Right lobe of liver (tissue), 4 donors: Measurements from ENCODE around the gene AICDA.

ENCODE experiments used
- CTCF ChIP-seq, 4 donors: fragments of 200-600 bp in 3 of 4; fragments of 450-650 bp in 1 of 4; IDR thresholded peaks; one replicate each; pipeline versions ENCODE4 v1.5.1 to v1.8.0; 2016 to 2022; ENCODE audit warnings: antibody characterized with exemption in 4 of 4, mild to moderate bottlenecking in 2 of 4
- POLR2A ChIP-seq: fragments of 450-650 bp; IDR thresholded peaks from one replicate; pipeline ENCODE4 v1.6.1; 2017; ENCODE audit warnings: antibody characterized with exemption, mild to moderate bottlenecking
- donor health status: DM: no; HTN: no; CAD: no.
- donor health status: DM: no; HTN: no; CAD: no.
- donor health status: DM: no; HTN: yes; CAD: no.

DNA sequence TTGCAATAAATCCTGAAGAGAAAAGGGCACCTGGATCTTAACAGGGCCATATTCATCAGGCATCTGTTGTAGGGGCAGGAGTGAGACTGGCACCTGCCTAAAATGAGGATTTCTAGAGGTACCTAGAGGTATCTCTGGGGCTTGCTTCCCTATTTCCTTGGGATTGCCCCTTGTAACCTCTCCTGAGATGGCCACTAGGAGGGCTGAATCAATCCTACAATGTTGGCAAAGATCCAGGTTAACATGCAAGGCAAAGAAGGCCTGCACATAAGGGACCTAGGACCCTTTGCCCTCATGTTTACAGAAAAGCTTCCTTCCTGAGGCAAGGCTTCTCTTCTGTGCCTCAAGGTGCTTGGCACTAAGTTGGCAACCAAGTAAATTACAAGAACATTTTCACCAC lies 46.1 kb downstream of the AICDA start:
- TF ChIP-seq POLR2A (no peak), CTCF (IDR thresholded peaks at IDR 0.05) (no peak)
